IMR-90 (cell line): ENCODE data around the gene KMT2D. TPM values are rescaled to one million over a fixed set of nuclear protein-coding genes. Genes with fewer than 3 reads are reported as not detected.

Experiments
- ATAC-seq: fragments of 200-7000 bp; cut with Tn5 transposase; 2 replicates; pipeline ENCODE4 v1.9.1; 2020; ENCODE audit warnings: low read depth, mild to moderate bottlenecking, moderate library complexity
- BruUV-seq: library from RNA; stranded (reverse); fragments of 400-500 nt; replicated peaks from 2 replicates; lab custom pipeline; 2021; lab: Mats Ljungman, UMichigan
- CTCF ChIA-PET: fragments of 300-600 bp; formaldehyde crosslinking; extraction: SDS; loops from one replicate; lab custom pipeline; 2021; ENCODE audit warnings: antibody characterized with exemption; lab: Yijun Ruan, JAX
- POLR2A ChIA-PET: fragments of 300-600 bp; sonication (Branson Sonifier 250); formaldehyde crosslinking; loops from one replicate; lab custom pipeline; 2022; ENCODE audit warnings: antibody characterized with exemption; ENCODE audit not compliant: unreplicated experiment; lab: Charles Lee
- DNase-seq: peaks from one replicate; pipeline ENCODE4 v3.0.0; 2013
- H2AFZ ChIP-seq: replicated peaks from 2 replicates; pipeline ENCODE3; 2013; ENCODE audit warnings: low read length, mild to moderate bottlenecking; ENCODE audit not compliant: poor library complexity
- H2AK5ac ChIP-seq: 2 replicates; pipeline ENCODE4 v1.6.1; 2013; ENCODE audit warnings: low read depth, low read length, inconsistent platforms
- H2AK9ac ChIP-seq: replicated peaks from 2 replicates; pipeline ENCODE3; 2013; ENCODE audit warnings: mild to moderate bottlenecking, low read depth, low read length, moderate library complexity; ENCODE audit not compliant: poor library complexity
- H2BK120ac ChIP-seq: 2 replicates; pipeline ENCODE4 v1.6.1; 2013; ENCODE audit warnings: low read depth, low read length, inconsistent platforms
- H2BK15ac ChIP-seq: 3 replicates; pipeline ENCODE4 v1.6.1; 2013; ENCODE audit warnings: low read depth, low read length, inconsistent platforms
- H2BK20ac ChIP-seq: 2 replicates; pipeline ENCODE4 v1.6.1; 2013; ENCODE audit warnings: low read depth, mild to moderate bottlenecking, inconsistent platforms, low read length, moderate library complexity
- H2BK5ac ChIP-seq: 2 replicates; pipeline ENCODE4 v1.6.1; 2013; ENCODE audit warnings: mild to moderate bottlenecking, low read depth, low read length, inconsistent platforms; ENCODE audit not compliant: poor library complexity, severe bottlenecking
- H3K14ac ChIP-seq: replicated peaks from 2 replicates; pipeline ENCODE4 v1.6.1; 2013; ENCODE audit warnings: low read depth, low read length, inconsistent platforms
- H3K18ac ChIP-seq: 2 replicates; pipeline ENCODE4 v1.6.1; 2013; ENCODE audit warnings: low read depth, low read length, control low read depth
- H3K23ac ChIP-seq: 2 replicates; pipeline ENCODE4 v1.6.1; 2013; ENCODE audit warnings: low read depth, low read length, inconsistent platforms
- H3K27ac ChIP-seq: 2 replicates; pipeline ENCODE4 v1.5.1; 2013; ENCODE audit warnings: mild to moderate bottlenecking, control low read depth, low read length; ENCODE audit not compliant: insufficient read depth
- H3K27me3 ChIP-seq: 2 replicates; pipeline ENCODE4 v1.6.1; 2013; ENCODE audit warnings: low read length; ENCODE audit not compliant: control insufficient read depth, insufficient read depth
- H3K36me3 ChIP-seq: 2 replicates; pipeline ENCODE4 v1.6.1; 2013; ENCODE audit warnings: low read length, mixed read lengths; ENCODE audit not compliant: control insufficient read depth, insufficient read depth
- H3K4ac ChIP-seq: 2 replicates; pipeline ENCODE4 v1.6.1; 2013; ENCODE audit warnings: low read depth, low read length, inconsistent platforms
- H3K4me1 ChIP-seq: 2 replicates; pipeline ENCODE4 v1.6.1; 2013; ENCODE audit warnings: low read length, mixed read lengths; ENCODE audit not compliant: control insufficient read depth, insufficient read depth
- H3K4me2 ChIP-seq: 2 replicates; pipeline ENCODE4 v1.6.1; 2013; ENCODE audit warnings: low read depth, mild to moderate bottlenecking, control low read depth, low read length, moderate library complexity
- H3K4me3 ChIP-seq: 2 replicates; pipeline ENCODE4 v1.5.1; 2013; ENCODE audit warnings: low read depth, mild to moderate bottlenecking, control low read depth, low read length, moderate library complexity; ENCODE audit not compliant: insufficient read depth
- H3K56ac ChIP-seq: 2 replicates; pipeline ENCODE4 v1.6.1; 2013; ENCODE audit warnings: low read length, inconsistent platforms; ENCODE audit not compliant: insufficient read depth; ENCODE audit errors: extremely low read depth
- H3K79me1 ChIP-seq, 2 experiments: 2 replicates each; pipeline ENCODE4 v1.6.1; 2013; ENCODE audit warnings: low read length in 2 of 2, inconsistent platforms in 1 of 2, low read depth in 1 of 2
- H3K9ac ChIP-seq: 2 replicates; pipeline ENCODE4 v1.6.1; 2013; ENCODE audit warnings: low read depth, low read length, control low read depth
- H3K9me1 ChIP-seq: 2 replicates; pipeline ENCODE4 v1.6.1; 2013; ENCODE audit warnings: low read length, inconsistent platforms; ENCODE audit not compliant: insufficient read depth
- H3K9me3 ChIP-seq: 2 replicates; pipeline ENCODE4 v1.6.1; 2013; ENCODE audit warnings: low read length; ENCODE audit not compliant: control insufficient read depth, insufficient read depth
- H4K20me1 ChIP-seq: 2 replicates; pipeline ENCODE4 v1.6.1; 2013; ENCODE audit warnings: low read length, inconsistent platforms; ENCODE audit not compliant: insufficient read depth
- H4K5ac ChIP-seq: 2 replicates; pipeline ENCODE4 v1.6.1; 2013; ENCODE audit warnings: mild to moderate bottlenecking, low read depth, low read length, control low read depth
- H4K8ac ChIP-seq, 2 experiments: 2 replicates each; pipeline ENCODE4 v1.6.1; 2013; ENCODE audit warnings: low read depth in 2 of 2, low read length in 2 of 2, control low read depth in 1 of 2, inconsistent platforms in 1 of 2
- H4K91ac ChIP-seq: 2 replicates; pipeline ENCODE4 v1.6.1; 2013; ENCODE audit warnings: low read depth, low read length, inconsistent platforms; ENCODE audit not compliant: insufficient read depth
- BHLHE40 ChIP-seq: fragments of 150-350 bp; IDR thresholded peaks from 2 replicates; pipeline ENCODE4 v1.6.1; 2016; ENCODE audit warnings: mild to moderate bottlenecking, low read depth, low read length
- CEBPB ChIP-seq: IDR thresholded peaks from 2 replicates; pipeline ENCODE4 v1.6.1; 2012; ENCODE audit warnings: low read depth, low read length, improper control_type of control experiment
- CHD1 ChIP-seq: IDR thresholded peaks from 2 replicates; pipeline ENCODE4 v1.6.1; 2012; ENCODE audit warnings: low read depth, low read length, improper control_type of control experiment
- FOS ChIP-seq: fragments of 150-350 bp; IDR thresholded peaks from 2 replicates; pipeline ENCODE4 v1.6.1; 2016; ENCODE audit warnings: low read depth, low read length
- MAFK ChIP-seq: IDR thresholded peaks from 2 replicates; pipeline ENCODE4 v1.6.1; 2012; ENCODE audit warnings: low read depth, low read length, improper control_type of control experiment
- MAZ ChIP-seq: IDR thresholded peaks from 2 replicates; pipeline ENCODE4 v1.6.1; 2012; ENCODE audit warnings: low read depth, mild to moderate bottlenecking, low read length, improper control_type of control experiment, moderate library complexity, borderline replicate concordance
- MXI1 ChIP-seq: IDR thresholded peaks from 2 replicates; pipeline ENCODE4 v1.6.1; 2012; ENCODE audit warnings: low read depth, mild to moderate bottlenecking, low read length, moderate library complexity, borderline replicate concordance
- NFE2L2 ChIP-seq: fragments of 150-350 bp; IDR thresholded peaks from 2 replicates; pipeline ENCODE4 v1.6.1; 2016; ENCODE audit warnings: low read depth, mild to moderate bottlenecking, low read length
- POLR2A ChIP-seq: IDR thresholded peaks from 2 replicates; pipeline ENCODE4 v1.6.1; 2012; ENCODE audit warnings: mild to moderate bottlenecking, low read depth, low read length
- RAD21 ChIP-seq: IDR thresholded peaks from 2 replicates; pipeline ENCODE4 v1.6.1; 2012; ENCODE audit warnings: low read length, improper control_type of control experiment
- RCOR1 ChIP-seq: IDR thresholded peaks from 2 replicates; pipeline ENCODE4 v1.6.1; 2012; ENCODE audit warnings: mild to moderate bottlenecking, low read length, improper control_type of control experiment; ENCODE audit not compliant: insufficient replicate concordance
- SMC3 ChIP-seq: fragments of 150-350 bp; IDR thresholded peaks from 2 replicates; pipeline ENCODE4 v1.6.1; 2016; ENCODE audit warnings: low read depth, mild to moderate bottlenecking, antibody characterized with exemption, low read length, moderate library complexity
- USF2 ChIP-seq: fragments of 150-350 bp; IDR thresholded peaks from 2 replicates; pipeline ENCODE4 v1.6.1; 2017; ENCODE audit warnings: mild to moderate bottlenecking, antibody characterized with exemption, low read length, low read depth
- WGBS, 2 experiments: methylation state at CpG; one replicate each; pipeline versions ENCODE4 v1.1.5 to v1.1.7; 2013; ENCODE audit warnings: missing lambda C conversion rate in 2 of 2; ENCODE audit not compliant: insufficient read length in 1 of 2; ENCODE audit errors: extremely low coverage in 2 of 2; 5-methylcytosine and 5-hydroxymethylcytosine counted together
- dilution Hi-C: fragments of 300-500 bp; cut with HindIII; formaldehyde crosslinking; loops from one replicate; pipeline ENCODE4 v1.14.3; 2018; ENCODE audit warnings: low sequenced_read_pairs; ENCODE audit not compliant: unreplicated experiment
- in situ Hi-C: fragments of 300-500 bp; cut with MboI; formaldehyde crosslinking; loops from 3 replicates; pipeline ENCODE4 v1.14.3; 2019; ENCODE audit warnings: low sequenced_read_pairs, inconsistent platforms, mixed read lengths
- intact Hi-C: fragments of 100-400 bp; cut with micrococcal nuclease; formaldehyde crosslinking; loops from 2 replicates; pipeline ENCODE4 v1.10.0; 2022
- polyA plus RNA-seq, 3 experiments: library from polyadenylated mRNA; depleted of rRNA; stranded (reverse); fragments of >200 nt; gene quantifications; 2 replicates each; pipeline ENCODE4 v1.2.3, GENCODE V29; 2012; ENCODE audit warnings: low replicate concordance in 1 of 3
- total RNA-seq: library from RNA; depleted of rRNA; stranded (reverse); fragments of >200 nt; gene quantifications from 2 replicates; pipeline ENCODE4 v1.2.3, GENCODE V29; 2012
- TF ChIP-seq, protein P1 (sequence below): conservative IDR thresholded peaks from 2 replicates; pipeline ENCODE4 v1.5.1; 2012; ENCODE audit warnings: mild to moderate bottlenecking, low read depth, low read length, improper control_type of control experiment
- TF ChIP-seq, protein P2 (sequence below): fragments of 150-350 bp; IDR thresholded peaks from 2 replicates; pipeline ENCODE4 v1.6.1; 2016; ENCODE audit warnings: low read depth, mild to moderate bottlenecking, low read length, moderate library complexity, borderline replicate concordance

The KMT2D gene
- total and polyA plus RNA-seq, 2 of the 4 experiments (the other 2 are of a cell fraction), result 6.6 to 25.2 TPM

GRCh38 chr12:49054524-49054923 is 6.1 kb downstream of the KMT2D start:
- Histone ChIP-seq H2AK9ac (no peak overlapping the region), H3K4me2 (no peak overlapping the region), H3K36me3 (peaks cover 55% of the 10 kb centered on the region), H3K18ac (no peak overlapping the region), H3K9ac (no peak overlapping the region), H4K5ac (no peak overlapping the region), H4K8ac (no peak overlapping the region), H3K4ac (no peak overlapping the region), H3K9me3 (no peaks in the 10 kb centered on the region), H2AK5ac (no peak overlapping the region), H4K91ac (no peak overlapping the region), H2BK20ac (no peak overlapping the region), H3K23ac (no peak overlapping the region), H3K4me3 (no peak overlapping the region), H2BK120ac (no peak overlapping the region), H3K27me3 (no peaks in the 10 kb centered on the region), H2AFZ (no peak overlapping the region), H3K9me1 (peaks cover 33% of the 10 kb centered on the region), H3K56ac (no peak overlapping the region), H3K4me1 (peaks cover 14% of the 10 kb centered on the region), H3K14ac (no peak overlapping the region), H2BK15ac (no peak overlapping the region), H3K79me1 (peaks cover 22 to 89% of the 10 kb centered on the region in 2 experiments; a peak in 3 of 4 replicates), H4K20me1 (peaks cover 97% of the 10 kb centered on the region), H3K27ac (no peak overlapping the region), H2BK5ac (no peak overlapping the region)
- dilution Hi-C loops, result no loop called here
- intact Hi-C loops, result no loop called here
- TF ChIP-seq MXI1, result no peak
- no peak for TF ChIP-seq CEBPB
- TF ChIP-seq MAFK, result no peak
- no peak for TF ChIP-seq POLR2A
- no peak for TF ChIP-seq RCOR1
- TF ChIP-seq, protein P1, sequence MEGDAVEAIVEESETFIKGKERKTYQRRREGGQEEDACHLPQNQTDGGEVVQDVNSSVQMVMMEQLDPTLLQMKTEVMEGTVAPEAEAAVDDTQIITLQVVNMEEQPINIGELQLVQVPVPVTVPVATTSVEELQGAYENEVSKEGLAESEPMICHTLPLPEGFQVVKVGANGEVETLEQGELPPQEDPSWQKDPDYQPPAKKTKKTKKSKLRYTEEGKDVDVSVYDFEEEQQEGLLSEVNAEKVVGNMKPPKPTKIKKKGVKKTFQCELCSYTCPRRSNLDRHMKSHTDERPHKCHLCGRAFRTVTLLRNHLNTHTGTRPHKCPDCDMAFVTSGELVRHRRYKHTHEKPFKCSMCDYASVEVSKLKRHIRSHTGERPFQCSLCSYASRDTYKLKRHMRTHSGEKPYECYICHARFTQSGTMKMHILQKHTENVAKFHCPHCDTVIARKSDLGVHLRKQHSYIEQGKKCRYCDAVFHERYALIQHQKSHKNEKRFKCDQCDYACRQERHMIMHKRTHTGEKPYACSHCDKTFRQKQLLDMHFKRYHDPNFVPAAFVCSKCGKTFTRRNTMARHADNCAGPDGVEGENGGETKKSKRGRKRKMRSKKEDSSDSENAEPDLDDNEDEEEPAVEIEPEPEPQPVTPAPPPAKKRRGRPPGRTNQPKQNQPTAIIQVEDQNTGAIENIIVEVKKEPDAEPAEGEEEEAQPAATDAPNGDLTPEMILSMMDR, result no peak
- TF ChIP-seq MAZ, result no peak
- TF ChIP-seq USF2, result no peak
- TF ChIP-seq SMC3, result no peak
- TF ChIP-seq CHD1, result no peak
- no peak for TF ChIP-seq BHLHE40
- TF ChIP-seq NFE2L2, result no peak
- TF ChIP-seq, protein P2, sequence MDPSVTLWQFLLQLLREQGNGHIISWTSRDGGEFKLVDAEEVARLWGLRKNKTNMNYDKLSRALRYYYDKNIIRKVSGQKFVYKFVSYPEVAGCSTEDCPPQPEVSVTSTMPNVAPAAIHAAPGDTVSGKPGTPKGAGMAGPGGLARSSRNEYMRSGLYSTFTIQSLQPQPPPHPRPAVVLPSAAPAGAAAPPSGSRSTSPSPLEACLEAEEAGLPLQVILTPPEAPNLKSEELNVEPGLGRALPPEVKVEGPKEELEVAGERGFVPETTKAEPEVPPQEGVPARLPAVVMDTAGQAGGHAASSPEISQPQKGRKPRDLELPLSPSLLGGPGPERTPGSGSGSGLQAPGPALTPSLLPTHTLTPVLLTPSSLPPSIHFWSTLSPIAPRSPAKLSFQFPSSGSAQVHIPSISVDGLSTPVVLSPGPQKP, result no peak
- no peak for TF ChIP-seq RAD21
- TF ChIP-seq FOS, result no peak
- in situ Hi-C loops, result no loop called here
- ChIA-PET CTCF (interaction anchor here (0.5 kb wide), 1 partner anchor 146 kb away, joined by 3 read pairs; no protein-coding TSS in a partner anchor), POLR2A (no interaction called here)
- DNase-seq, result no peak
- WGBS, 2 experiments, result no CpG with 5 or more reads among the region's 10 CpGs
- ATAC-seq, result no peak
- no TSS peak for BruUV-seq
